Kidney epithelial cell (primary cell): ENCODE results near the gene LRCOL1. TPM values are rescaled to one million over a fixed set of nuclear protein-coding genes. Genes with fewer than 3 reads are reported as not detected.

Experiments used
- DNase-seq: peaks from one replicate; pipeline ENCODE4 v3.0.0-alpha.2; 2010; ENCODE audit warnings: low read depth
- H3K27me3 ChIP-seq: 2 replicates; pipeline ENCODE4 v1.6.0; 2011; ENCODE audit warnings: low read length; ENCODE audit not compliant: control insufficient read depth, insufficient read depth
- H3K36me3 ChIP-seq: 2 replicates; pipeline ENCODE4 v1.5.1; 2011; ENCODE audit warnings: low read length; ENCODE audit not compliant: control insufficient read depth, insufficient read depth
- H3K4me3 ChIP-seq: 2 replicates; pipeline ENCODE4 v1.5.1; 2011; ENCODE audit warnings: low read depth, mild to moderate bottlenecking, control low read depth, low read length
- total RNA-seq: library from RNA; depleted of rRNA; stranded (reverse); fragments of >200 nt; gene quantifications from 2 replicates; pipeline ENCODE4 v1.2.3, GENCODE V29; 2015
- TF ChIP-seq, protein P1 (sequence below): IDR thresholded peaks from 2 replicates; pipeline ENCODE4 v1.5.1; 2011; ENCODE audit warnings: mild to moderate bottlenecking, moderate library complexity, low read length, control low read depth, inconsistent platforms; ENCODE audit not compliant: insufficient read depth, poor library complexity, severe bottlenecking

LRCOL1 gene
- total RNA-seq, 1 donor from 2014 or later: not detected

- TF ChIP-seq, protein P1, sequence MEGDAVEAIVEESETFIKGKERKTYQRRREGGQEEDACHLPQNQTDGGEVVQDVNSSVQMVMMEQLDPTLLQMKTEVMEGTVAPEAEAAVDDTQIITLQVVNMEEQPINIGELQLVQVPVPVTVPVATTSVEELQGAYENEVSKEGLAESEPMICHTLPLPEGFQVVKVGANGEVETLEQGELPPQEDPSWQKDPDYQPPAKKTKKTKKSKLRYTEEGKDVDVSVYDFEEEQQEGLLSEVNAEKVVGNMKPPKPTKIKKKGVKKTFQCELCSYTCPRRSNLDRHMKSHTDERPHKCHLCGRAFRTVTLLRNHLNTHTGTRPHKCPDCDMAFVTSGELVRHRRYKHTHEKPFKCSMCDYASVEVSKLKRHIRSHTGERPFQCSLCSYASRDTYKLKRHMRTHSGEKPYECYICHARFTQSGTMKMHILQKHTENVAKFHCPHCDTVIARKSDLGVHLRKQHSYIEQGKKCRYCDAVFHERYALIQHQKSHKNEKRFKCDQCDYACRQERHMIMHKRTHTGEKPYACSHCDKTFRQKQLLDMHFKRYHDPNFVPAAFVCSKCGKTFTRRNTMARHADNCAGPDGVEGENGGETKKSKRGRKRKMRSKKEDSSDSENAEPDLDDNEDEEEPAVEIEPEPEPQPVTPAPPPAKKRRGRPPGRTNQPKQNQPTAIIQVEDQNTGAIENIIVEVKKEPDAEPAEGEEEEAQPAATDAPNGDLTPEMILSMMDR: no peak
- DNase-seq: no peak
- H3K4me3 ChIP-seq: no peak overlapping the region
- H3K36me3 ChIP-seq: peaks cover 2% of the 10 kb centered on the region
- peaks cover 26% of the 10 kb centered on the region for H3K27me3 ChIP-seq
Observed at GRCh38 chr12:132581348-132582057, 28.9 kb downstream of the LRCOL1 start.

GRCh38 chr12:132580701-132581292, 29.6 kb downstream of the LRCOL1 start:
- no peak overlapping the region for H3K4me3 ChIP-seq
- TF ChIP-seq, protein P1: no peak
- peaks cover 2% of the 10 kb centered on the region for H3K36me3 ChIP-seq
- H3K27me3 ChIP-seq: peaks cover 26% of the 10 kb centered on the region
- DNase-seq: no peak

- Histone ChIP-seq H3K36me3 (peaks cover 2% of the 10 kb centered on the region), H3K4me3 (no peak overlapping the region), H3K27me3 (peaks cover 20% of the 10 kb centered on the region)
- no peak for DNase-seq
- TF ChIP-seq, protein P1: no peak
Observed at GRCh38 chr12:132579744-132580143, 30.6 kb downstream of the LRCOL1 start.

DNA sequence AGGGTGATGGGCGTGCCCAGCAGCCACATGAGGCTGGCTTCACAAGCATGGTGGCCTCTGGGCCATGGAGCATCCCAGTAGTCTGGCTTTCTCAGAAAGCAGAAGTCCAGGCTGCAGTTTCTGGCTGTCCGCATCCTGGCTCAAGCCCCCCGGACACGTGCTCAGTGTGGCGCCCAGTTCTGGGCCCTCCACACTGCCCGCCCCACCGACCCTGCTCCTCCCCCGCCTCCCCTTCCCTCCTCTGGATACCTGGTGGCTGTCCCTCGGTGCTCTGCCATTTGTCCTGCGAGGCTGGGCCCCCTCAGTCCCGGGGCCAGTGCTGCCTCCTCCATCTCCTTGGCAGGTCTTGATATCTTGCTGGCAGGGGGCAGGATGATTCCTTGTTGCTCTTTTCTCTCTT, 31.6 kb downstream of the LRCOL1 start:
- TF ChIP-seq, protein P1: no peak
- peaks cover 20% of the 10 kb centered on the region for H3K27me3 ChIP-seq
- H3K4me3 ChIP-seq: no peak overlapping the region
- H3K36me3 ChIP-seq: peaks cover 2% of the 10 kb centered on the region
- no peak for DNase-seq

DNA sequence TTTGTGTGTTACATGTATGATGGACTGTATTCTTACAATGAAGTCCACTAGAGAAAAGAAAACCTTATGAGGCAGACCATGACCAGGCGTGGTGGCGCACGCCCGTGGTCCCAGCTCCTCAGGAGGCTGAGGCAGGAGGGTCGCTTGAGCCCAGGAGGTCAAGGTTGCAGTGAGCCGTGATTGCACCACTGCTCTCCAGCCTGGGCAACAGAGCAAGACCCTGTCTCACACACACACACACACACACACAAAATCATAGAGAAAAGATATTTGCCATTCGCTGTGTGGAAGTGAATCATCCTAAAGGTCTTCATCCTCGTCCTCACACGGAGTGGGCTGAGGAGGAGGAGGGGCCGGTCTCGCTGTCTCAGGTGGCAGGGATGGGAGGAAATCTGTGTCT, 32.3 kb downstream of the LRCOL1 start:
- TF ChIP-seq, protein P1: no peak
- peaks cover 2% of the 10 kb centered on the region for H3K36me3 ChIP-seq
- no peak for DNase-seq
- H3K4me3 ChIP-seq: no peak overlapping the region
- peaks cover 17% of the 10 kb centered on the region for H3K27me3 ChIP-seq
